ENCODE results near the gene XRN1.
"Not testable (repeated sequence)": the region's sequence is repeated elsewhere in the genome, so short reads cannot be mapped to it uniquely, and the experiment has no call there.

The XRN1 gene

DNA sequence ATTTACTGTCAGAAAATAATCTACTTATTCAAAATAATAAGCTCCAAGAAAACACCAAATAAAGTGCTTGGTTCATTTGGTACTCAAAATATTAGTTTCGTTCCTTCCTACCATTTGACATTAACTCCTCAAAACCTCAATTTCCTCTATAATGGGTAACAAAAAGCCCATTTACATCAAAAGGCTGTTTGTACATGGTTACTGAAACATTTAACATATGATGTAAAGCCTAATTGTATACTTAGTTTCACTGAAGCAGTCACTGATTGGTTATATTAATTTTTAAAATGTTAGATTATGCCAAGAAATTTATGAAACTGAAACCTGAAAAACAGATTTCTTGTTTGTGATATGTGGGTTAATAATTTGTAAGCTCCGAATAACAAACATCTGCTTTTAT lies 14.7 kb downstream of the XRN1 start:
- no peak for DNase-seq

- no peak for DNase-seq
Measured at GRCh38 chr3:142429582-142429981, 18.3 kb downstream of the XRN1 start.

- no peak for DNase-seq
Measured at GRCh38 chr3:142424754-142425153, 23.1 kb downstream of the XRN1 start.

DNA sequence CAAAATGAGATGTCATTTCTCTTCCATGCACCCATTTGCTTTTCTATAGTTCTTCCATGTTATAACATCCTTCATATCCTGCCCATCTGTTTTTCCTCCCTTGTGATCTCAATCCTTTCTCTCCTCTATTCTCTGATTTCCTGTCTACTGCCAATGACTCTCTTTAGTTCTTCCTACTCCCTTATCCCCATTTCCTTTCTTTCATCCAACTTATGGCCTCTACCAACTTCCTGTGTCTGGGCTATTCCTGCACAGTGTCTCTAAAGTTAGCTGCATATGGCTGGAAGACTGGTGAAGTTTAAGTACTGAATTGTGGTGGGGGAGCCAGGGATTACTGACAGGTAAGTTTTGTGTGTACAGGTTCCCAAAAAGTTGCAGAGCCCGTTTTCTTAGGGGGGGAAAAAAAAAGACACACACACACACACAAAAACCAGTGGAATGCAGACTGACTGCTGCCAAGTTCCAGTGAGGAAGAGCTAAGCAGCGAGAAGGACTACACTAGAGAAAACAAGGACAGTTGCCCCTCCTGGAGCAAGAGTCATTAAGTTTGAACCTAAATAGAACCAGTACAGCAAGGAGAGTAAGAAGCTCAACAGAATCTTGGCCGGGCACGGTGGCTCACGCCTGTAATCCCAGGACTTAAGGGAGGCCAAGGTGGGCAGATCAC lies 28.8 kb downstream of the XRN1 start:
- DNase-seq: no peak

- no peak for DNase-seq
Measured at GRCh38 chr3:142417302-142417701, 30.5 kb downstream of the XRN1 start.

- DNase-seq: not testable (repeated sequence)
Measured at GRCh38 chr3:142400537-142400936, 47.3 kb downstream of the XRN1 start.

DNA sequence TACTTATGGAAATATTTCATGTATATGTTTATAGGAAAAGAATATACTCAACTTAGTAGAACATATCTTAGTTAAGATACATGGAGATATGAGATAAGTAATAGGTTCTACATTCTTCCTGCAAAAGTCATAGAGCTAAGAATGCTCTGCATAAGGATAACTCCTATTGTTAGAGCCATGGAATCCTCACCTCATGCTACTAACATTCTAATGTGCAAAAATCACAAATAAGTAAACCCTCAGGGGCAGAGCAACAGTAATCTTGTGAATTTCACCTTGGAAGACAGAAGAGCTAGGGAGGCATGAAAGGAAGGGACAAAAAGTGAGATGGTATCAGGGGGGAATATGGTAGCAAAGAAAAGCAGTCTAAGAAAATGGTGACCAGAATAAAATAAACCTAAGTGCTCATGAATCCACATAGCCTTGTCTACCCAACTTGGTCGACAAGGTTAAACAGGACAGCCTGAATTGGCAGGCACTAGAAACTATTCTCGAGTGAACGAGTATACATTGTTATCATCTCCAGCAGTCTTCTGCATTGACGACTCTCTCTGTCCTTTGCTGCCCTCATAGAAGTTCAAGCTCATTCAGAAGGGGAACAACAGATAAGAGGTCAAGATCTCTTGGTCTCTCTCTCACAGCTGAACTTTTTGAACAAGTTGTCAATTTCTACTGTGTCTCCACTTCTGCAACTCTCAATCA lies 52.8 kb downstream of the XRN1 start:
- no peak for DNase-seq

- no peak for DNase-seq
Measured at GRCh38 chr3:142385078-142385477, 62.8 kb downstream of the XRN1 start.

- DNase-seq: no peak
Measured at GRCh38 chr3:142374687-142375086, 73.2 kb downstream of the XRN1 start.

GRCh38 chr3:142369576-142369975 lies 78.3 kb downstream of the XRN1 start:
- DNase-seq: peak; percentile 1

DNA sequence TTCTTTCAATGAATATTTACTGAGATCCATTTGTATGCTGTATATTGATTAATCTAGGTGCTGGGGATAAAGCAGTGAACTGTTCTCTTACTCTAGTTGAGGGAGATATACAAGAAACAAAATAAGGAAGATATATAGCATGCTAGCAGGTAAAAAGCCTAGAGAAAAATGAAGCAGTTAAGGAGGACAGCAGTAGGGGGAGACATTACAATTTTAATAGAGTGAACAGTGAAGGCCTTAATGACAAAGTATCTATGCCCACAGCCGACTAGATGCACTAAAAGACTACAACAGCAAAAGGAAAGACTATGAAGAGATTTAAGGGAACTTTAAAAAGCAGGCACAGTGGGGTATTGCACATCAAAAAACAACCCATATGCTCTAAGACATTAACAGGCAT lies 81.4 kb downstream of the XRN1 start:
- no peak for DNase-seq

DNA sequence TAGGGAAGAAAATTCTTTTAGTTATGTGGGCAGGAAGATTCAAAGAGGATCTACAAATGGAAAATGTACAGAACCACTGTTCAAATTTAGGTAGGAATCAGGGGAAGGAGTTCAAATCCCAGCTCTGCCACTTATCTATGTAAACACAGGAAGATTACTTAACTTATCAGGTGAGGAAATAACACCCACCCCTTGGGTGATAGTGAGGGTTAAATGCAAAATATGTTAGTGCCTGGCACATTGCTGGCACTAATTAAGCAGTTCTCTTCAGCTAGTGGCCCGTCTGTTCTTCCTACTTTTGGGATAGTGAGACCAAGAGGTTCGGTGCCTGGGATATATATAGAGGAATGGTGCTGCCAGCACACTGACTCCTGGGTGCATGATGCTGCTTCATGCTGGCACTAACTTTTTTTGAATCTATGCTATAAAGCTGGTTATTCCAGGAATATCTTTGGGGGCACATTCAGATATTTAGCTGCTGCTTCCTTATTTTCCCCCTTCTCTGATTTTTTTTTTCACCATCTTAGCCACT lies 83.8 kb downstream of the XRN1 start:
- no peak for DNase-seq

- DNase-seq: not testable (repeated sequence)
Measured at GRCh38 chr3:142363433-142363832, 84.4 kb downstream of the XRN1 start.

DNA sequence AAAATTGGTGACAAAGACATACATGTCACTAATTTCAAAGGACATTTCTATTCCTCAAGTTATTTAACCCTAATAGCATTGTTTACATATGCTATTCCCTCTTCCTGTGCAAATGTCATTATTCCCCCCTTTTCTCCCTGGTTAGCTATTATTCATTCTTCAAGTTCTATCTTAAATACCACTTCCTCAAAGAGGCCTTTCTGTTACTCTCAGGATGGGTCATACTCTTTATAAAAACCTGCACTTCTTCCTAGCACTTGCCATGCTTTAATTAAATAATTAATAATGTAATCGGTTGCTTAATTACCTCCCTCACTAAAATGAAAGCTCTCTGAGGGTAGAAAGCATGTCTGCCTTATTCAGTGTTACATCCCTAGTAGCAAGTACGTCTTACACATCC lies 88.5 kb downstream of the XRN1 start:
- DNase-seq: no peak

GRCh38 chr3:142356818-142357217 lies 91.0 kb downstream of the XRN1 start:
- DNase-seq: no peak

DNA sequence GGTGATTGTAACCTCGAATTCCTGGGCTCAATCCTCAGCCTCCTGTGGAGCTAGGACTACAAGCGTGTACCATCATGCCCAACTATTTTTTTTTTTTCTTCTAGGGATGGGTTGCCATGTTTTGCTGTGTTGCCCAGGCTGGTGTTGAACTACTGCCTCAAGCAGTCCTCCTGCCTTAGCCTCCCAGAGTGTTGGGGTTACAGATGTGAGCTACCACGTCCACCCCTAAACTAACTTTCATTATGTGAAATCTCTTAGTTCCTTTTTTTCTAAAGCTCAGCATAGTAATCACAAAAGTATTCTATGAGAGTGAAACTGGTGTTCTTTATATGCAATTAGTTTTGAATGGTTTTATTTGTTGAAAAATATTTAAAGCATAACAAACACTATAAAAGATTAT lies 92.1 kb downstream of the XRN1 start:
- DNase-seq: no peak

DNA sequence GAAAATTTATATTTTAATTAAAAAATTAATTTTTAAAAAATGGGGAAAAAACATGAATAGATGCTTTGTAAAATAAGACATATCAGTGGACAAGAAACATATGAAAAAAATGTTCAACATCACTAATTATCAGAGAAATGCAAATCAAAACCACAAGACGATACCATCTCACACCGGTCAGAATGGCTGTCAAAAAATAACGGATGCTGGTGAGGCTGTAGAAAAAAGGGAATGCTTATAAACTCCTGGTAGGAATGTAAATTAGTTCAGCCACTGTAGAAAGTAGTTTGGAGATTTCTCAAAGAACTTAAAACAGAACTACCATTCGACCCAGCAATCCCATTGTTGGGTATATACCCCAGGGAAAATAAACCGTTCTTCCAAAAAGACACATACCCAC lies 93.8 kb downstream of the XRN1 start:
- DNase-seq: no peak

DNA sequence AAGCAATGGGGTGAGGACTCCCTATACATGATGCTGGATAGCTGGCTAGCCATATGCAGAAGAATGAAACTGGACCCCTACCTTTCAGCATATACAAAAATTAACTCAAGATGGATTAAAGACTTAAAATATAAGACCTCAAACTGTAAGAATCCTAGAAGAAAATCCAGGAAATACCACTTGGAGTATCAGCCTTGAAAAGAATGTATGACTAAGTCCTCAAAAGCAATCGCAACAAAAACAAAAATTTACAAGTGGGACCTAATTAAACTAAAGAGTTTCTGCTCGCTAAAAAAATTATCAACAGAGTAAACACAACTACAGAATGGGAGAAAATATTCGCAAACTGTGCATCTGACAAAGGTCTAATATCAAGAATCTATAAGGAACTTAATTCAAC lies 94.3 kb downstream of the XRN1 start:
- peak; percentile 6 for DNase-seq

GRCh38 chr3:142352698-142353097 lies 95.1 kb downstream of the XRN1 start:
- DNase-seq: not testable (repeated sequence)

- DNase-seq: no peak
Measured at GRCh38 chr3:142348460-142348859, 99.4 kb downstream of the XRN1 start.

GRCh38 chr3:142337994-142338393 lies 109.8 kb downstream of the XRN1 start:
- DNase-seq: no peak

DNA sequence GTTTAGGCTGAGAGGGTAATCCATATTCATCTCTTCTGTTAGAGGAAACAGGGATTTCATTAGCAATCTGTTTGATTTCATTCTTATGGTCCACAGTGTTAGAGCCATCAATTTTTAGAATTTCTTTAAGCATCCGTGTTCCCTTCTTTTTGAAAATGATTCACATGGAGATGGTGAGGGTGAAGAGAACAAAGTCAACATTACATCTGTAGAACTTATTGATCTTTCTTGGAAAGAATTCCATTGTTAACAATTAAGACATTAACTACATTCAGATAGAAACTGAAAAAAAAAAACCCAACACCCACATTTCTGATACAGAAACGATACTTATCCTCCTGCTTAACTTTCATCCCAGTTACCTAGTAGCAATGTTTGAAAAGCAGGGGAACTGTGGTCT lies 115.4 kb downstream of the XRN1 start:
- DNase-seq: no peak

DNA sequence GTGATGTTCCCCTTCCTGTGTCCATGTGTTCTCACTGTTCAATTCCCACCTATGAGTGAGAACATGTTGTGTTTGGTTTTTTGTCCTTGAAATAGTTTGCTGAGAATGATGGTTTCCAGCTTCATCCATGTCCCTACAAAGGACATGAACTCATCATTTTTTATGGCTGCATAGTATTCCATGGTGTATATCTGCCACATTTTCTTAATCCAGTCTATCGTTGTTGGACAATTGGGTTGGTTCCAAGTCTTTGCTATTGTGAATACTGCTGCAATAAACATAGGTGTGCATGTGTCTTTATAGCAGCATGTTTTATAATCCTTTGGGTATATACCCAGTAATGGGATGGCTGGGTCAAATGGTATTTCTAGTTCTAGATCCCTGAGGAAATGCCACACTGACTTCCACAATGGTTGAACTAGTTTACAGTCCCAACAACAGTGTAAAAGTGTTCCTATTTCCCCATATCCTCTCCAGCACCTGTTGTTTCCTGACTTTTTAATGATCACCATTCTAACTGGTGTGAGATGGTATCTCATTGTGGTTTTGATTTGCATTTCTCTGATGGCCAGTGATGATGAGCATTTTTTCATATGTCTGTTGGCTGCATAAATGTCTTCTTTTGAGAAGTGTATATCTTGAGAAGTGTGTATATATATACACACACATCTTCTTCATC lies 123.4 kb downstream of the XRN1 start:
- DNase-seq: not testable (repeated sequence)

DNA sequence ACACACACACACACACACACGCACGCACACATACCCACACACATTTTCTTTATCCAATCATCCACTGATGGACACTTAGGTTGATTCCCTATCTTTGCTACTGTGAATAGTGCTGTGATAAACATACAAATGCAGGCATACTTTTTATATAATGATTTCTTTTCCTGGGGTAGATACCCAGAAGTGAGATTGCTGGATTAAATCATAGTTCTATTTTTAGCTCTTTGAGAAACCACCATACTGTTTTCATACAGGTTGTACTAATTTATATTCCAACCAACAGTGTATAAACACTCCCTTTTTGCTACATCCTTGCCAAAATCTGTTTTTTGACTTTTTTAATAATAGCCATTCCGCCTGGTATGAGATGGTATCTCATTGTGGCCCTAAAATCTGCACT lies 127.9 kb downstream of the XRN1 start:
- no peak for DNase-seq
